Kidney (tissue), 14 donors: Measurements from ENCODE around the gene OGFOD1. TPM values are rescaled to one million over a fixed set of nuclear protein-coding genes. Genes with fewer than 3 reads are reported as not detected.
A peak's percentile ranks its signal among the peaks of the same experiment; 100 is the strongest.

ENCODE experiments used
- DNase-seq, 5 donors: peaks; one replicate each; pipeline ENCODE4 v3.0.0-alpha.2; 2013 to 2020
- FAIRE-seq: peaks from 2 replicates; lab custom pipeline; 2012; peaks lifted over from hg19 to GRCh38; lab: Jason Lieb, UNC
- H3K27ac ChIP-seq, 2 donors: one replicate each; pipeline ENCODE4 v1.7.0; 2013; ENCODE audit warnings: low read depth in 2 of 2, low read length in 2 of 2, inconsistent platforms in 1 of 2
- H3K27me3 ChIP-seq: one replicate; pipeline ENCODE4 v1.7.1; 2013; ENCODE audit warnings: low read length, inconsistent platforms; ENCODE audit not compliant: control insufficient read depth, insufficient read depth
- H3K36me3 ChIP-seq, 3 donors: one replicate each; pipeline versions ENCODE4 v1.7.0 to v1.7.1; 2013; ENCODE audit warnings: low read length in 3 of 3, control low read depth in 1 of 3, inconsistent platforms in 1 of 3; ENCODE audit not compliant: insufficient read depth in 3 of 3, control insufficient read depth in 2 of 3
- H3K4me1 ChIP-seq, 3 donors: one replicate each; pipeline versions ENCODE4 v1.7.0 to v1.7.1; 2013; ENCODE audit warnings: low read length in 3 of 3, inconsistent platforms in 1 of 3, low read depth in 1 of 3; ENCODE audit not compliant: control insufficient read depth in 2 of 3, insufficient read depth in 2 of 3
- H3K4me3 ChIP-seq, 3 donors: one replicate each; pipeline versions ENCODE4 v1.7.0 to v1.8.1; 2013; ENCODE audit warnings: low read length in 3 of 3, control low read depth in 1 of 3, inconsistent platforms in 1 of 3
- H3K9ac ChIP-seq, 3 donors: one replicate each; pipeline versions ENCODE4 v1.7.0 to v1.7.1; 2013; ENCODE audit warnings: low read length in 3 of 3, control low read depth in 1 of 3, inconsistent platforms in 1 of 3
- H3K9me3 ChIP-seq, 3 donors: one replicate each; pipeline versions ENCODE4 v1.7.0 to v1.7.1; 2013; ENCODE audit warnings: low read length in 3 of 3, control low read depth in 1 of 3, inconsistent platforms in 1 of 3; ENCODE audit not compliant: control insufficient read depth in 2 of 3, insufficient read depth in 1 of 3
- CTCF ChIP-seq: IDR thresholded peaks from 3 replicates; pipeline ENCODE4 v1.5.1; 2012; ENCODE audit warnings: mild to moderate bottlenecking, moderate library complexity, borderline replicate concordance; ENCODE audit not compliant: insufficient read depth; ENCODE audit errors: extremely low read depth
- intact Hi-C: fragments of 100-400 bp; cut with DNase I; formaldehyde crosslinking; loops from one replicate; pipeline ENCODE4 v1.11.1; 2022
- polyA plus RNA-seq: library from polyadenylated mRNA; stranded (reverse); fragments of 350-450 nt; fragmentation: Illumina TruSeq; extraction: RNeasy Lipid Tissue Mini Kit (QIAGEN cat#74804); gene quantifications from one replicate; pipeline ENCODE4 v1.2.3, GENCODE V29; 2014; ENCODE audit warnings: low read depth, low replicate concordance; ENCODE audit not compliant: insufficient read depth
- total RNA-seq: library from RNA; stranded (reverse); fragmentation: NEBNext Ultra II Directional; extraction: Animal tissue kit (Norgen Biotek cat#: 25700); gene quantifications from one replicate; pipeline ENCODE4 v1.2.1, GENCODE V29; 2021
- donor health status: control.
- donor health status: control.
- donor health status: control.
- donor health status: control.
- donor health status: control.
- donor health status: DM: yes; HTN: yes; CAD: no.
- donor health status: Normal renal cell carcinoma (clear cell type).

The OGFOD1 gene
- total and polyA plus RNA-seq, 2 donors from 2014 or later = 16.1 to 39.4 TPM

- Histone ChIP-seq H3K27me3 (no peaks in the 10 kb centered on the region), H3K9me3 (no peaks in the 10 kb centered on the region), H3K27ac (no peak overlapping the region), H3K4me3 (no peak overlapping the region), H3K4me1 (no peaks in the 10 kb centered on the region), H3K9ac (no peak overlapping the region), H3K36me3 (peaks cover 15 to 33% (median 28%) of the 10 kb centered on the region in 3 donors)
- TF ChIP-seq CTCF = no peak
- intact Hi-C loops = no loop called here
- DNase-seq = no peak
- FAIRE-seq = no peak
Measured at GRCh38 chr16:56438038-56438437, 13.3 kb upstream of the OGFOD1 start.

- H3K9ac ChIP-seq = no peak overlapping the region
- no peak overlapping the region for H3K27ac ChIP-seq
- intact Hi-C loops = no loop called here
- H3K36me3 ChIP-seq = peaks cover 3 to 19% (median 3%) of the 10 kb centered on the region in 3 donors
- DNase-seq (no peak), FAIRE-seq (no peak)
- H3K27me3 ChIP-seq = no peaks in the 10 kb centered on the region
- H3K9me3 ChIP-seq = no peaks in the 10 kb centered on the region
- no peak overlapping the region for H3K4me3 ChIP-seq
- peaks cover 0 to 19% (median 11%) of the 10 kb centered on the region in 3 donors for H3K4me1 ChIP-seq
- TF ChIP-seq CTCF = no peak
Measured at GRCh38 chr16:56447286-56447685, 4.1 kb upstream of the OGFOD1 start.

GRCh38 chr16:56448005-56448404 is 3.3 kb upstream of the OGFOD1 start:
- DNase-seq = no peak
- H3K4me1 ChIP-seq = peaks cover 0 to 19% (median 14%) of the 10 kb centered on the region in 3 donors
- no peak overlapping the region for H3K27ac ChIP-seq
- TF ChIP-seq CTCF = no peak
- no peaks in the 10 kb centered on the region for H3K27me3 ChIP-seq
- peaks cover 2 to 19% (median 3%) of the 10 kb centered on the region in 3 donors for H3K36me3 ChIP-seq
- no peak overlapping the region for H3K9ac ChIP-seq
- peak overlapping the region in 1 of 3 donors; percentile 7 for H3K4me3 ChIP-seq
- FAIRE-seq = no peak
- intact Hi-C loops = no loop called here
- no peaks in the 10 kb centered on the region for H3K9me3 ChIP-seq
